ENCODE results near the gene TRRAP.
A peak's percentile ranks its signal among the peaks of the same experiment; 100 is the strongest.

TRRAP gene

GRCh38 chr7:98878365-98879197 is at the start of gene TRRAP:
Gene TRRAP, plus strand, starts transcription at chr7:98878532. Its CDS starts 2,619 bp downstream, at chr7:98881151.
- peak within 1 kb of the TSS; percentile 92 to 97 for H3K4me3 ChIP-seq (replicated peaks in 1 of 2; ENCODE audit: low read depth in 2 of 2, low read length in 2 of 2)
- peak; percentile 71 to 83 for DNase-seq (ENCODE audit: low read depth in 2 of 2)
- peak; percentile 36 for TF ChIP-seq CTCF (IDR thresholded peaks at IDR 0.05; ENCODE audit: low read depth, low read length)

GRCh38 chr7:98830972-98831548 is 47.3 kb upstream of the TRRAP start:
- DNase-seq (ENCODE audit: low read depth in 2 of 2), result no peak
- no peak overlapping the region for H3K4me3 ChIP-seq (replicated peaks in 1 of 2; ENCODE audit: low read depth in 2 of 2, low read length in 2 of 2)
- no peak for TF ChIP-seq CTCF (IDR thresholded peaks at IDR 0.05; ENCODE audit: low read depth, low read length)

- DNase-seq (ENCODE audit: low read depth in 2 of 2), result peak; percentile 20 to 55
- no peak overlapping the region for H3K4me3 ChIP-seq (replicated peaks in 1 of 2; ENCODE audit: low read depth in 2 of 2, low read length in 2 of 2)
- peak; percentile 57 for TF ChIP-seq CTCF (IDR thresholded peaks at IDR 0.05; ENCODE audit: low read depth, low read length)
Observed at GRCh38 chr7:98831641-98832221, 46.6 kb upstream of the TRRAP start.

- no peak for TF ChIP-seq CTCF (IDR thresholded peaks at IDR 0.05; ENCODE audit: low read depth, low read length)
- H3K4me3 ChIP-seq (replicated peaks in 1 of 2; ENCODE audit: low read depth in 2 of 2, low read length in 2 of 2), result no peak overlapping the region
- no peak for DNase-seq (ENCODE audit: low read depth in 2 of 2)
Observed at GRCh38 chr7:98833022-98833421, 45.3 kb upstream of the TRRAP start.

- DNase-seq (ENCODE audit: low read depth in 2 of 2), result no peak
- TF ChIP-seq CTCF (IDR thresholded peaks at IDR 0.05; ENCODE audit: low read depth, low read length), result no peak
- no peak overlapping the region for H3K4me3 ChIP-seq (replicated peaks in 1 of 2; ENCODE audit: low read depth in 2 of 2, low read length in 2 of 2)
Observed at GRCh38 chr7:98834949-98835348, 43.4 kb upstream of the TRRAP start.

- peak; percentile 69 for TF ChIP-seq CTCF (IDR thresholded peaks at IDR 0.05; ENCODE audit: low read depth, low read length)
- DNase-seq (ENCODE audit: low read depth in 2 of 2), result peak; percentile 33 to 42
- H3K4me3 ChIP-seq (replicated peaks in 1 of 2; ENCODE audit: low read depth in 2 of 2, low read length in 2 of 2), result no peak overlapping the region
Observed at GRCh38 chr7:98836811-98837629, 41.3 kb upstream of the TRRAP start.

All from cardiac fibroblast (primary cell).